PC-3 (cell line): ENCODE data around the gene NPFFR1. TPM values are rescaled to one million over a fixed set of nuclear protein-coding genes. Genes with fewer than 3 reads are reported as not detected.
"Not testable (repeated sequence)": the region's sequence is repeated elsewhere in the genome, so short reads cannot be mapped to it uniquely, and the experiment has no call there.

ENCODE experiments used
- ATAC-seq: fragments of 200-7000 bp; cut with Tn5 transposase; 2 replicates; pipeline ENCODE4 v1.9.1; 2020; ENCODE audit warnings: mild to moderate bottlenecking, moderate library complexity
- BruUV-seq: library from RNA; stranded (reverse); fragments of 400-500 nt; replicated peaks from 2 replicates; lab custom pipeline; 2021; lab: Mats Ljungman, UMichigan
- CTCF ChIA-PET: fragments of 300-600 bp; sonication (Branson Sonifier 250); formaldehyde crosslinking; loops from one replicate; lab custom pipeline; 2022; ENCODE audit warnings: antibody characterized with exemption; lab: Charles Lee
- POLR2A ChIA-PET: fragments of 300-600 bp; sonication (Branson Sonifier 250); formaldehyde crosslinking; loops from one replicate; lab custom pipeline; 2022; ENCODE audit warnings: antibody characterized with exemption; ENCODE audit not compliant: unreplicated experiment; lab: Charles Lee
- DNase-seq: peaks from one replicate; pipeline ENCODE4 v3.0.0-alpha.2; 2015
- H2AFZ ChIP-seq: fragments of 300-600 bp; sonication (generic); 2 replicates; pipeline ENCODE4 v1.6.0; 2016; ENCODE audit warnings: antibody characterized with exemption, low read length
- H3F3A ChIP-seq: fragments of 300-600 bp; sonication (generic); one replicate; pipeline ENCODE4 v1.6.0; 2017; ENCODE audit warnings: antibody characterized with exemption, low read length, control low read depth, mild to moderate bottlenecking; ENCODE audit not compliant: unreplicated experiment
- H3K27ac ChIP-seq: fragments of 300-600 bp; sonication (generic); 2 replicates; pipeline ENCODE4 v1.5.1; 2016; ENCODE audit warnings: mild to moderate bottlenecking, low read length
- H3K27me3 ChIP-seq: fragments of 300-600 bp; sonication (generic); 2 replicates; pipeline ENCODE4 v1.6.1; 2016; ENCODE audit warnings: low read length, mixed read lengths
- H3K36me3 ChIP-seq: fragments of 300-600 bp; sonication (generic); 2 replicates; pipeline ENCODE4 v1.6.1; 2016; ENCODE audit warnings: low read depth, mixed run types, low read length, mixed read lengths
- H3K4me1 ChIP-seq: fragments of 300-600 bp; sonication (generic); 2 replicates; pipeline ENCODE4 v1.5.1; 2016; ENCODE audit warnings: low read length; ENCODE audit not compliant: insufficient read depth
- H3K4me2 ChIP-seq: fragments of 300-600 bp; sonication (generic); 2 replicates; pipeline ENCODE4 v1.6.0; 2016; ENCODE audit warnings: low read length
- H3K4me3 ChIP-seq: fragments of 300-600 bp; sonication (generic); 2 replicates; pipeline ENCODE4 v1.5.1; 2016; ENCODE audit warnings: mild to moderate bottlenecking, low read length, mixed read lengths
- H3K79me2 ChIP-seq: fragments of 300-600 bp; sonication (generic); 2 replicates; pipeline ENCODE4 v1.6.1; 2017; ENCODE audit warnings: low read length, mixed read lengths
- H3K9ac ChIP-seq: fragments of 300-600 bp; sonication (generic); 2 replicates; pipeline ENCODE4 v1.6.0; 2016; ENCODE audit warnings: mild to moderate bottlenecking, low read length
- H3K9me2 ChIP-seq: fragments of 300-600 bp; sonication (generic); replicated peaks from 2 replicates; pipeline ENCODE4 v1.6.1; 2016; ENCODE audit warnings: mixed run types, low read length, mixed read lengths
- H3K9me3 ChIP-seq: fragments of 300-600 bp; sonication (generic); 2 replicates; pipeline ENCODE4 v1.6.1; 2016; ENCODE audit warnings: low read length, mixed read lengths
- H4K20me1 ChIP-seq: fragments of 300-600 bp; sonication (generic); 2 replicates; pipeline ENCODE4 v1.6.1; 2016; ENCODE audit warnings: low read length, mixed read lengths
- EZH2 ChIP-seq: fragments of 300-600 bp; sonication (generic); IDR thresholded peaks from one replicate; pipeline ENCODE4 v1.6.1; 2017; ENCODE audit warnings: antibody characterized with exemption, mild to moderate bottlenecking, low read length; ENCODE audit not compliant: unreplicated experiment
- EZH2phosphoT487 ChIP-seq: fragments of 300-600 bp; sonication (generic); IDR thresholded peaks from 2 replicates; pipeline ENCODE4 v1.6.1; 2018; ENCODE audit warnings: mild to moderate bottlenecking, antibody characterized with exemption, low read length, borderline replicate concordance
- intact Hi-C: fragments of 100-400 bp; cut with micrococcal nuclease; formaldehyde crosslinking; loops from 2 replicates; pipeline ENCODE4 v1.9.0; 2023
- total RNA-seq: library from RNA; depleted of rRNA; stranded (reverse); fragments of >200 nt; gene quantifications from 2 replicates; pipeline ENCODE4 v1.2.3, GENCODE V29; 2014
- TF ChIP-seq, protein P1 (sequence below): fragments of 300-600 bp; sonication (generic); conservative IDR thresholded peaks from 2 replicates; pipeline ENCODE4 v1.5.1; 2017; ENCODE audit warnings: antibody characterized with exemption, low read depth, mild to moderate bottlenecking, low read length

Gene NPFFR1
- total RNA-seq, 1 experiment from 2014 or later = not detected

- ChIA-PET CTCF (interaction anchor here (0.5 to 3.3 kb wide), 2 partner anchors 97 to 164 kb away, joined by 5 to 75 read pairs; no protein-coding TSS in a partner anchor), POLR2A (interaction anchor here (0.6 kb wide), 1 partner anchor 164 kb away, joined by 4 read pairs; no protein-coding TSS in a partner anchor)
- no peak overlapping the region for H2AFZ ChIP-seq
- no peaks in the 10 kb centered on the region for H3K27me3 ChIP-seq
- H3F3A ChIP-seq = peaks cover 9% of the 10 kb centered on the region
- intact Hi-C loops = loop anchor here (2.0 to 5.0 kb wide), 2 partner anchors 49 to 319 kb away; no protein-coding TSS in a partner anchor
- H4K20me1 ChIP-seq = peaks cover 48% of the 10 kb centered on the region
- H3K4me1 ChIP-seq = peaks cover 42% of the 10 kb centered on the region
- ATAC-seq (no peak), DNase-seq (no peak)
- BruUV-seq = no TSS peak
- no peaks in the 10 kb centered on the region for H3K9me3 ChIP-seq
- no peaks in the 10 kb centered on the region for H3K9me2 ChIP-seq
- no peak overlapping the region for H3K27ac ChIP-seq
- H3K36me3 ChIP-seq = peaks cover 50% of the 10 kb centered on the region
- H3K9ac ChIP-seq = no peak overlapping the region
- no peak for TF ChIP-seq EZH2phosphoT487
- TF ChIP-seq EZH2 = no peak
- TF ChIP-seq, protein P1, sequence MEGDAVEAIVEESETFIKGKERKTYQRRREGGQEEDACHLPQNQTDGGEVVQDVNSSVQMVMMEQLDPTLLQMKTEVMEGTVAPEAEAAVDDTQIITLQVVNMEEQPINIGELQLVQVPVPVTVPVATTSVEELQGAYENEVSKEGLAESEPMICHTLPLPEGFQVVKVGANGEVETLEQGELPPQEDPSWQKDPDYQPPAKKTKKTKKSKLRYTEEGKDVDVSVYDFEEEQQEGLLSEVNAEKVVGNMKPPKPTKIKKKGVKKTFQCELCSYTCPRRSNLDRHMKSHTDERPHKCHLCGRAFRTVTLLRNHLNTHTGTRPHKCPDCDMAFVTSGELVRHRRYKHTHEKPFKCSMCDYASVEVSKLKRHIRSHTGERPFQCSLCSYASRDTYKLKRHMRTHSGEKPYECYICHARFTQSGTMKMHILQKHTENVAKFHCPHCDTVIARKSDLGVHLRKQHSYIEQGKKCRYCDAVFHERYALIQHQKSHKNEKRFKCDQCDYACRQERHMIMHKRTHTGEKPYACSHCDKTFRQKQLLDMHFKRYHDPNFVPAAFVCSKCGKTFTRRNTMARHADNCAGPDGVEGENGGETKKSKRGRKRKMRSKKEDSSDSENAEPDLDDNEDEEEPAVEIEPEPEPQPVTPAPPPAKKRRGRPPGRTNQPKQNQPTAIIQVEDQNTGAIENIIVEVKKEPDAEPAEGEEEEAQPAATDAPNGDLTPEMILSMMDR = no peak
- no peak overlapping the region for H3K4me2 ChIP-seq
- H3K4me3 ChIP-seq = no peak overlapping the region
- H3K79me2 ChIP-seq = peaks cover 80% of the 10 kb centered on the region
Observed at GRCh38 chr10:70223728-70224127, 60.1 kb downstream of the NPFFR1 start.

- not testable (repeated sequence) for H3K9ac ChIP-seq, H3F3A ChIP-seq, BruUV-seq, H3K9me3 ChIP-seq, H3K27me3 ChIP-seq, H3K4me3 ChIP-seq, H2AFZ ChIP-seq, H3K9me2 ChIP-seq
- Histone ChIP-seq H3K79me2 (peaks cover 74% of the 10 kb centered on the region), H3K27ac (peak overlapping the region; percentile 66), H3K36me3 (peaks cover 50% of the 10 kb centered on the region; the same call in 1 of the 2 replicates), H3K4me2 (peak overlapping the region; percentile 64), H4K20me1 (peaks cover 40% of the 10 kb centered on the region), H3K4me1 (peaks cover 34% of the 10 kb centered on the region)
- ATAC-seq = peak; percentile 45
- ChIA-PET POLR2A (interaction anchor here (0.6 to 0.9 kb wide), 3 partner anchors 52 to 182 kb away, joined by 5 to 35 read pairs (median 14); partner anchors contain the start of gene SAR1A), CTCF (interaction anchor here (0.5 to 3.3 kb wide), 6 partner anchors 35 to 183 kb away, joined by 4 to 131 read pairs (median 5); no protein-coding TSS in a partner anchor)
- intact Hi-C loops = loop anchor here (1.0 to 5.0 kb wide), 3 partner anchors 9 to 319 kb away; no protein-coding TSS in a partner anchor
- DNase-seq = peak; percentile 31
Observed at GRCh38 chr10:70222811-70223447, 60.9 kb downstream of the NPFFR1 start.

GRCh38 chr10:70222340-70222794 is 61.4 kb downstream of the NPFFR1 start:
- Histone ChIP-seq H3F3A (peaks cover 9% of the 10 kb centered on the region), H2AFZ (no peak overlapping the region), H3K36me3 (peaks cover 51% of the 10 kb centered on the region; the same call in 1 of the 2 replicates), H3K79me2 (peaks cover 68% of the 10 kb centered on the region), H3K4me3 (peak overlapping the region; percentile 20; the same call in 1 of the 2 replicates), H3K4me1 (peaks cover 29% of the 10 kb centered on the region), H3K27ac (peak overlapping the region; percentile 66), H3K9ac (0 out of 2 replicates have a peak overlapping the region, but pooled peaks have one; percentile 1), H3K4me2 (peak overlapping the region; percentile 64), H4K20me1 (peaks cover 37% of the 10 kb centered on the region), H3K27me3 (no peaks in the 10 kb centered on the region), H3K9me3 (no peaks in the 10 kb centered on the region), H3K9me2 (no peaks in the 10 kb centered on the region)
- ATAC-seq (peak; percentile 94), DNase-seq (peak; percentile 99)
- TF ChIP-seq EZH2 (no peak), EZH2phosphoT487 (no peak)
- TF ChIP-seq, protein P1 = no peak
- CTCF ChIA-PET = interaction anchor here (0.6 to 3.3 kb wide), 11 partner anchors 10 to 183 kb away, joined by 4 to 131 read pairs (median 18); partner anchors contain the start of genes PPA1 and TYSND1
- no TSS peak for BruUV-seq
- POLR2A ChIA-PET = interaction anchor here (0.6 to 1.3 kb wide), 4 partner anchors 10 to 183 kb away, joined by 5 to 35 read pairs (median 13); partner anchors contain the start of gene SAR1A
- intact Hi-C loops = loop anchor here (1.0 to 5.0 kb wide), 3 partner anchors 10 to 320 kb away; no protein-coding TSS in a partner anchor
